Keratinocyte (primary cell): ENCODE data around the gene CTNND2.

Experiments
- EZH2 ChIP-seq: IDR thresholded peaks from one replicate; pipeline ENCODE4 v1.6.1; 2012; ENCODE audit warnings: inconsistent platforms, mild to moderate bottlenecking, low read length, moderate library complexity
- TF ChIP-seq, protein P1 (sequence below), 3 experiments: IDR thresholded peaks in 1 of 3; conservative IDR thresholded peaks in 1 of 3; optimal IDR thresholded peaks in 1 of 3; 2 replicates in 2 of 3; 3 replicates in 1 of 3; pipeline versions ENCODE3 to v1.5.1; 2011; ENCODE audit warnings: low read length in 3 of 3, mild to moderate bottlenecking in 3 of 3, moderate library complexity in 2 of 3, control low read depth in 1 of 3, inconsistent platforms in 1 of 3; ENCODE audit not compliant: insufficient read depth in 2 of 3; ENCODE audit errors: extremely low read depth in 1 of 3

DNA sequence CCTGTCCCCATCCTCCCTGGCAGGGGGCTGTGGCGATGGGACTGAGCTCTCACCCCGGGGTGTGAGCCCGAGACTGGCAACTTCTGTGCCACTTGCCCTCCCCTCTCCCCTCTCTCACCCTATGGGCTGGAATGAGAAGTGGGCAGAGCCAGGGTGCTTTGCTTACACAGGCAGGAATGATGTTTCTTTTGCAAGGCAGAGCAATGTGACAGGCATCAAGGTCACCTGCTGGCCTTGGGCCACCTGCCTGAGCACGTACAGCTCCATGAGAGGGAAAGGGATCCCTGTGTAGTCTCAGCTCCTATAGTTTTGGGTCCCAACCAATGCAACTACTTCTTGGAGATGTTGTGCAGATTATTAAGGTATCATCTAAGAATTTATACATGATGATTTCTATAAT, 890.5 kb downstream of the CTNND2 start:
- TF ChIP-seq, protein P1, sequence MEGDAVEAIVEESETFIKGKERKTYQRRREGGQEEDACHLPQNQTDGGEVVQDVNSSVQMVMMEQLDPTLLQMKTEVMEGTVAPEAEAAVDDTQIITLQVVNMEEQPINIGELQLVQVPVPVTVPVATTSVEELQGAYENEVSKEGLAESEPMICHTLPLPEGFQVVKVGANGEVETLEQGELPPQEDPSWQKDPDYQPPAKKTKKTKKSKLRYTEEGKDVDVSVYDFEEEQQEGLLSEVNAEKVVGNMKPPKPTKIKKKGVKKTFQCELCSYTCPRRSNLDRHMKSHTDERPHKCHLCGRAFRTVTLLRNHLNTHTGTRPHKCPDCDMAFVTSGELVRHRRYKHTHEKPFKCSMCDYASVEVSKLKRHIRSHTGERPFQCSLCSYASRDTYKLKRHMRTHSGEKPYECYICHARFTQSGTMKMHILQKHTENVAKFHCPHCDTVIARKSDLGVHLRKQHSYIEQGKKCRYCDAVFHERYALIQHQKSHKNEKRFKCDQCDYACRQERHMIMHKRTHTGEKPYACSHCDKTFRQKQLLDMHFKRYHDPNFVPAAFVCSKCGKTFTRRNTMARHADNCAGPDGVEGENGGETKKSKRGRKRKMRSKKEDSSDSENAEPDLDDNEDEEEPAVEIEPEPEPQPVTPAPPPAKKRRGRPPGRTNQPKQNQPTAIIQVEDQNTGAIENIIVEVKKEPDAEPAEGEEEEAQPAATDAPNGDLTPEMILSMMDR (optimal IDR thresholded peaks at IDR 0.05 in 1 of 3, IDR thresholded peaks at IDR 0.05 in 1 of 3, conservative IDR thresholded peaks at IDR 0.05 in 1 of 3; ENCODE audit: extremely low read depth in 1 of 3, insufficient read depth in 2 of 3, low read length in 3 of 3) = no peak
- no peak for TF ChIP-seq EZH2
